ENCODE data around the gene ADAMTS18.

GRCh38 chr16:77402672-77403071 is 32.2 kb downstream of the ADAMTS18 start:
- no peak for TF ChIP-seq CTCF (optimal IDR thresholded peaks at IDR 0.05 in 1 of 3, IDR thresholded peaks at IDR 0.05 in 1 of 3, conservative IDR thresholded peaks at IDR 0.05 in 1 of 3; ENCODE audit: extremely low read depth in 1 of 3, insufficient read depth in 2 of 3, low read length in 3 of 3)
- no peak for TF ChIP-seq EZH2 (IDR thresholded peaks at IDR 0.05; ENCODE audit: low read length)
